Ectodermal cell (in vitro differentiated cells): ENCODE measurements around the gene CARD10.
A peak's percentile ranks its signal among the peaks of the same experiment; 100 is the strongest.
"Not testable (repeated sequence)": the region's sequence is repeated elsewhere in the genome, so short reads cannot be mapped to it uniquely, and the experiment has no call there.

ENCODE experiments used
- H3K27ac ChIP-seq: 2 replicates; pipeline ENCODE4 v1.7.0; 2013; ENCODE audit warnings: mild to moderate bottlenecking, low read depth, low read length; ENCODE audit not compliant: insufficient read depth, poor library complexity, severe bottlenecking
- H3K27me3 ChIP-seq: 2 replicates; pipeline ENCODE4 v1.7.0; 2013; ENCODE audit warnings: mild to moderate bottlenecking, low read length; ENCODE audit not compliant: insufficient read depth, control insufficient read depth, poor library complexity, severe bottlenecking
- H3K36me3 ChIP-seq: one replicate; pipeline ENCODE4 v1.7.0; 2013; ENCODE audit warnings: low read length; ENCODE audit not compliant: control insufficient read depth, insufficient read depth
- H3K4me1 ChIP-seq: one replicate; pipeline ENCODE4 v1.7.0; 2013; ENCODE audit warnings: low read length; ENCODE audit not compliant: control insufficient read depth, insufficient read depth
- H3K4me3 ChIP-seq: 2 replicates; pipeline ENCODE4 v1.7.0; 2013; ENCODE audit warnings: low read depth, low read length, control low read depth; ENCODE audit not compliant: insufficient read depth
- H3K9me3 ChIP-seq: 2 replicates; pipeline ENCODE4 v1.7.0; 2013; ENCODE audit warnings: mild to moderate bottlenecking, low read length, moderate library complexity; ENCODE audit not compliant: control insufficient read depth
- WGBS, 2 experiments: methylation state at CpG; one replicate each; pipeline ENCODE4 v1.1.7; 2013; ENCODE audit warnings: missing lambda C conversion rate in 2 of 2; 5-methylcytosine and 5-hydroxymethylcytosine counted together

CARD10 gene

GRCh38 chr22:37556710-37557109, 37.5 kb upstream of the CARD10 start:
- Histone ChIP-seq H3K9me3 (no peaks in the 10 kb centered on the region), H3K4me1 (peaks cover 26% of the 10 kb centered on the region), H3K36me3 (no peaks in the 10 kb centered on the region), H3K27ac (no peak overlapping the region), H3K27me3 (peaks cover 21% of the 10 kb centered on the region), H3K4me3 (no peak overlapping the region)
- 4 to 6% methylated on average over 5 of the region's 5 CpGs for WGBS, 2 experiments

DNA sequence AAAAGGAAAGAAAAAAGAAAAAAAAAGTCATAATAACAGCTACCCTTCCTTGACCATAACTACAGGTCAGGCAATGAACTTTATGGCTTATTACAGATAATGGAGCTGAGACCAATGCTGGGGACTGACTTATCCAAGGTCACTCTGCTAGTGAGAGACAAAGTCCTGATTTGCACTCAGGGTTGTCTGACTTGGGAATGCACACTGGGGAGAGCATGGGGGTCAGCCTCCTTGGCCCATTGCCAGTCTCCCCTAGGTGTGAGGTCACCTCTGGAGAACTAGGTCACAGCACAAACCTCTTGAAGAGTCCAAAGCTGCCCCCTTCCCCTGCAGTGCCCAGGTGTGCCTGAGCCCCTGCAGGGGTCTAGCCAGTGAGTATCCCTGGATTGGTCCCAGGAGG, 35.8 kb upstream of the CARD10 start:
- Histone ChIP-seq H3K27ac (no peak overlapping the region), H3K9me3 (no peaks in the 10 kb centered on the region), H3K4me1 (peaks cover 35% of the 10 kb centered on the region), H3K36me3 (no peaks in the 10 kb centered on the region), H3K27me3 (peaks cover 7% of the 10 kb centered on the region), H3K4me3 (no peak overlapping the region)

DNA sequence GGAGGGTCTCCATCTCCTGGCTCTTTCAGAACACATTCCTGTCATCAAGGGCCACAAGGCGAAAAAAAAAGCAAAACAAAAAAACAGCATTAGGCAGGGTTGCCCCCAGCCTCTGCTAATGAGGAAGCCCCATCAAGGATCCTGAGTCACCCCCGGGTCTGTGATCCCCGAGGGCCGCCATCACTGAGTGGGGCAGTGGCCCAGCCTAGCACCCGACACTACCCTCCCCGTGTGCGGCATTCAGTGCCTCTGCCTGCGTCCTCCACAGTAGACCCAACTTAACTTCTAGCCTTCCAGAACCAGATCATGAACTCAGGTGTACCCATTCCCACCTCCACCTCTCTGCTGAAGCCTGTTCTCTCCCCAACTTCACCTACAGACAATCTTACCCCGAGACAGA, 34.5 kb upstream of the CARD10 start:
- Histone ChIP-seq H3K4me3 (no peak overlapping the region), H3K27ac (no peak overlapping the region)
- 93 to 96% methylated on average over 9 of the region's 9 CpGs for WGBS, 2 experiments

GRCh38 chr22:37552524-37553163, 33.4 kb upstream of the CARD10 start:
- Histone ChIP-seq H3K4me1 (peaks cover 42% of the 10 kb centered on the region), H3K36me3 (no peaks in the 10 kb centered on the region), H3K4me3 (no peak overlapping the region), H3K27ac (peak overlapping the region; percentile 90), H3K9me3 (no peaks in the 10 kb centered on the region), H3K27me3 (no peaks in the 10 kb centered on the region)
- WGBS, 2 experiments, result 33 to 36% methylated on average over 16 of the region's 16 CpGs

More for the DNA sequence above, 34.5 kb upstream of the CARD10 start:
- Histone ChIP-seq H3K36me3 (no peaks in the 10 kb centered on the region), H3K27me3 (no peaks in the 10 kb centered on the region), H3K9me3 (no peaks in the 10 kb centered on the region), H3K4me1 (peaks cover 42% of the 10 kb centered on the region)

- H3K27ac ChIP-seq, result peak overlapping the region; percentile 90
- H3K4me1 ChIP-seq, result peaks cover 45% of the 10 kb centered on the region
- H3K9me3 ChIP-seq, result no peaks in the 10 kb centered on the region
- H3K36me3 ChIP-seq, result no peaks in the 10 kb centered on the region
- 72 to 76% methylated on average over 6 of the region's 6 CpGs for WGBS, 2 experiments
- no peak overlapping the region for H3K4me3 ChIP-seq
- H3K27me3 ChIP-seq, result no peaks in the 10 kb centered on the region
Measured at GRCh38 chr22:37551981-37552380, 32.8 kb upstream of the CARD10 start.

DNA sequence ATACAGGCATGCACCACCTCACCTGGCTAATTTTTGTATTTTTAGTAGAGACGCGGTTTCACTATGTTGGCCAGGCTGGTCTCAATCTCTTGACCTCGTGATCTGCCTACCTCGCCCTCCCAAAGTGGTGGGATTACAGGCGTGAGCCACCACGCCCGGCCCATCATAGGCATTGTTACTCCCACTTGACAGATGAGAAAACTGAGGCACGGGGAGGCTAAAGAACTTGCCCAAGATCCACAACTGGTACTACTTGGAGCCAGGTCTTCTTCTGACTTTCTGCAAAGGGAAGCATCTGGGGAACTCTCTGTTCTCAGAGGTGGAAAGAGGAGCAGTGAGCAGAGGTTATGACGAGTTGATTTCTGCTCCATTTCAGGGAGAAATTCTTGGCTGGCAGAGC, 31.7 kb upstream of the CARD10 start:
- H3K4me1 ChIP-seq, result peaks cover 44% of the 10 kb centered on the region
- H3K9me3 ChIP-seq, H3K4me3 ChIP-seq, H3K27me3 ChIP-seq, H3K36me3 ChIP-seq, H3K27ac ChIP-seq: not testable (repeated sequence)
- WGBS, 2 experiments, result 93 to 97% methylated on average over 9 of the region's 9 CpGs

- no peaks in the 10 kb centered on the region for H3K9me3 ChIP-seq
- H3K27me3 ChIP-seq, result no peaks in the 10 kb centered on the region
- H3K27ac ChIP-seq, result no peak overlapping the region
- 21 to 24% methylated on average over 5 of the region's 5 CpGs for WGBS, 2 experiments
- no peaks in the 10 kb centered on the region for H3K36me3 ChIP-seq
- no peak overlapping the region for H3K4me3 ChIP-seq
- H3K4me1 ChIP-seq, result peaks cover 48% of the 10 kb centered on the region
Measured at GRCh38 chr22:37549704-37550059, 30.5 kb upstream of the CARD10 start.

GRCh38 chr22:37547251-37547741, 28.1 kb upstream of the CARD10 start:
- Histone ChIP-seq H3K9me3 (no peaks in the 10 kb centered on the region), H3K4me3 (no peak overlapping the region), H3K36me3 (no peaks in the 10 kb centered on the region), H3K27ac (peak overlapping the region; percentile 60), H3K27me3 (no peaks in the 10 kb centered on the region), H3K4me1 (peaks cover 39% of the 10 kb centered on the region)
- 86 to 90% methylated on average over 9 of the region's 9 CpGs for WGBS, 2 experiments

DNA sequence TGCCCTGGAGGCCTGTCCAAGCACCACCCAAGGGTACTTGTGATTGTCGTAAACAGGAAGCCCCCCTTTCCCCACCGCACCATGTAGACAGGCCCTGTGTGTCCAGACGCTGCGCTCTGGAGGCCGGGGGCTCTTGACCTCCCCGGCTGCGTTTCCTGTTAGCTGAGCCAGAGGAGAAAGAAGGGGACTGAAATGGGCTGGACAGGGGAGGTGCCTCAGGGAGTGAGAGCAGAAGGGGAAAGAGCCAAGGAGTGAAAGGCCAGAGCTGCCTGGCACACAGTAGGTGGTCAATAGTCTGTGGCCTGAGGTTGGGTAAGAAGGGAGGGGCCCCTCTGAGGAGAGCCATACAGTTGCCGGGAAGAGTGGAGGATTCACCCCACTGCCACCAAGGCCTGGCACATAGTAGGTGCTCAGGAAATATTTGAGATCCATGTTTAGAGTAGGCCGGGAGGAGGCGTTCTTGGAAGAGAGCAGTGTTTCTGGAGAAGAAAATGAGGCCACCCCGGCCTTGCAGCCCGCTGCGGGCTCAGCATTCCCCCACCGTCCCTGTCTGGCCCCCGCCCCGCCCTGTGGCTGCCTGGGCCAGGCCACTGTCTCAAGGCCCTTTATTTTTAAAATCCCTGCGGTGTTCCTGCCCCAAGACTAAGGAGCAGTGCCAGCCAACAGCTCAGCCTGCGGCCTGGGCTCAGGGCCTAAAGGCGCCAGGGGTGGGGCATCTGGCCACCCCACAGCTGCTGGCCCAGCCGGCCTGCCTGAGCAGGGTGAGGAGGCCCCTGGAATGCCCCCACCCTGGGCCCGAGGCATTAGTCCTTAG, 27.4 kb upstream of the CARD10 start:
- H3K27ac ChIP-seq, result peak overlapping the region; percentile 84
- no peak overlapping the region for H3K4me3 ChIP-seq
- WGBS, 2 experiments, result 49 to 51% methylated on average over 21 of the region's 21 CpGs

GRCh38 chr22:37545703-37546436, 26.7 kb upstream of the CARD10 start:
- peaks cover 25% of the 10 kb centered on the region for H3K4me1 ChIP-seq

More for the DNA sequence above, 27.4 kb upstream of the CARD10 start:
- Histone ChIP-seq H3K9me3 (no peaks in the 10 kb centered on the region), H3K36me3 (no peaks in the 10 kb centered on the region), H3K27me3 (no peaks in the 10 kb centered on the region), H3K4me1 (peaks cover 32% of the 10 kb centered on the region)

More at GRCh38 chr22:37545703-37546436, 26.7 kb upstream of the CARD10 start:
- 11 to 15% methylated on average over 26 to 28 of the region's 28 CpGs for WGBS, 2 experiments
- Histone ChIP-seq H3K27ac (peak overlapping the region; percentile 84), H3K27me3 (no peaks in the 10 kb centered on the region), H3K36me3 (no peaks in the 10 kb centered on the region), H3K9me3 (no peaks in the 10 kb centered on the region), H3K4me3 (peak overlapping the region; percentile 2)
